GM23338 (cell line): ENCODE results near the gene GLCE. TPM values are rescaled to one million over a fixed set of nuclear protein-coding genes. Genes with fewer than 3 reads are reported as not detected.

Experiments used
- ATAC-seq: fragments of 200-7000 bp; cut with Tn5 transposase; 3 replicates; pipeline ENCODE4 v1.9.1; 2020
- DNase-seq: peaks from one replicate; pipeline ENCODE4 v3.0.0-alpha.2; 2015; ENCODE audit warnings: low spot score
- H2AFZ ChIP-seq: fragments of 200-600 bp; sonication (generic); 2 replicates; pipeline ENCODE4 v1.8.0; 2016; ENCODE audit warnings: antibody characterized with exemption, mild to moderate bottlenecking, moderate library complexity
- H3F3A ChIP-seq: fragments of 200-600 bp; sonication (generic); replicated peaks from 2 replicates; pipeline ENCODE4 v1.8.0; 2017; ENCODE audit warnings: antibody characterized with exemption, mixed run types, low read depth
- H3K27ac ChIP-seq: fragments of 200-600 bp; sonication (generic); 2 replicates; pipeline ENCODE4 v1.6.1; 2016; ENCODE audit warnings: low read depth
- H3K27me3 ChIP-seq: fragments of 200-600 bp; sonication (generic); 2 replicates; pipeline ENCODE4 v1.8.0; 2016; ENCODE audit warnings: mild to moderate bottlenecking, mixed run types, moderate library complexity; ENCODE audit not compliant: insufficient read depth
- H3K36me3 ChIP-seq: fragments of 200-600 bp; sonication (generic); 2 replicates; pipeline ENCODE4 v1.8.0; 2016; ENCODE audit warnings: mild to moderate bottlenecking; ENCODE audit not compliant: insufficient read depth
- H3K4me1 ChIP-seq: fragments of 200-600 bp; sonication (generic); 2 replicates; pipeline ENCODE4 v1.8.0; 2016; ENCODE audit warnings: mild to moderate bottlenecking, moderate library complexity; ENCODE audit not compliant: insufficient read depth
- H3K4me2 ChIP-seq: fragments of 200-600 bp; sonication (generic); 2 replicates; pipeline ENCODE4 v1.7.1; 2017; ENCODE audit warnings: mixed run types
- H3K4me3 ChIP-seq: fragments of 200-600 bp; sonication (generic); 2 replicates; pipeline ENCODE4 v1.6.1; 2016; ENCODE audit warnings: mixed run types
- H3K79me2 ChIP-seq: fragments of 200-600 bp; sonication (generic); replicated peaks from 2 replicates; pipeline ENCODE4 v1.8.0; 2017; ENCODE audit warnings: mild to moderate bottlenecking; ENCODE audit not compliant: insufficient read depth
- H3K9me2 ChIP-seq: fragments of 200-600 bp; sonication (generic); 2 replicates; pipeline ENCODE4 v1.8.0; 2017; ENCODE audit not compliant: insufficient read depth
- H4K20me1 ChIP-seq: fragments of 200-600 bp; sonication (generic); replicated peaks from 2 replicates; pipeline ENCODE4 v1.8.0; 2017; ENCODE audit warnings: mild to moderate bottlenecking; ENCODE audit not compliant: insufficient read depth
- H3K27ac Mint-ChIP-seq: 2 replicates; pipeline ENCODE4 v1.8.0; 2020; ENCODE audit warnings: inconsistent platforms, mild to moderate bottlenecking, moderate library complexity, mixed read lengths
- H3K27me3 Mint-ChIP-seq: 3 replicates; pipeline ENCODE4 v1.8.0; 2022; ENCODE audit warnings: low read depth, mild to moderate bottlenecking, moderate library complexity, mixed read lengths, inconsistent platforms; ENCODE audit not compliant: insufficient read depth, poor library complexity
- H3K36me3 Mint-ChIP-seq: 3 replicates; pipeline ENCODE4 v1.8.0; 2021; ENCODE audit warnings: low read depth, mild to moderate bottlenecking, inconsistent platforms, moderate library complexity, mixed read lengths
- H3K4me1 Mint-ChIP-seq: 3 replicates; pipeline ENCODE4 v1.8.0; 2020; ENCODE audit warnings: mild to moderate bottlenecking, inconsistent platforms, mixed read lengths
- H3K4me3 Mint-ChIP-seq: 3 replicates; pipeline ENCODE4 v1.8.0; 2021; ENCODE audit warnings: moderate library complexity, mild to moderate bottlenecking, inconsistent platforms, mixed read lengths
- H3K9me3 Mint-ChIP-seq: 3 replicates; pipeline ENCODE4 v1.8.0; 2020; ENCODE audit warnings: moderate library complexity, mild to moderate bottlenecking, inconsistent platforms, mixed read lengths
- CREB1 ChIP-seq: fragments of 250-450 bp; sonication (Bioruptor Pico); IDR thresholded peaks from 2 replicates; pipeline ENCODE4 v1.5.0; 2020; ENCODE audit warnings: low read depth, mild to moderate bottlenecking, moderate library complexity
- EZH2 ChIP-seq: fragments of 200-600 bp; sonication (generic); IDR thresholded peaks from one replicate; pipeline ENCODE4 v1.8.0; 2017; ENCODE audit warnings: antibody characterized with exemption, mild to moderate bottlenecking, low read depth; ENCODE audit not compliant: unreplicated experiment
- EZH2phosphoT487 ChIP-seq: fragments of 200-600 bp; sonication (generic); IDR thresholded peaks from one replicate; pipeline ENCODE4 v1.8.1; 2018; ENCODE audit warnings: antibody characterized with exemption; ENCODE audit not compliant: unreplicated experiment
- JUNB ChIP-seq: IDR thresholded peaks from one replicate; pipeline ENCODE4 v1.6.1; 2016; ENCODE audit warnings: antibody characterized with exemption; ENCODE audit not compliant: unreplicated experiment
- NANOG ChIP-seq: IDR thresholded peaks from 2 replicates; pipeline ENCODE4 v1.6.1; 2016; ENCODE audit warnings: antibody characterized with exemption, borderline replicate concordance
- POLR2AphosphoS5 ChIP-seq: IDR thresholded peaks from 2 replicates; pipeline ENCODE4 v1.6.1; 2016; ENCODE audit warnings: antibody characterized with exemption, low read depth
- STAT1 ChIP-seq: IDR thresholded peaks from one replicate; pipeline ENCODE4 v1.6.1; 2016; ENCODE audit warnings: antibody characterized with exemption; ENCODE audit not compliant: unreplicated experiment
- ZNF462 ChIP-seq: fragments of 250-450 bp; sonication (Bioruptor Pico); IDR thresholded peaks from 2 replicates; pipeline ENCODE4 v1.5.0; 2020; ENCODE audit warnings: mild to moderate bottlenecking, moderate library complexity
- long read RNA-seq: library from polyadenylated mRNA; unstranded; transcript quantifications from one replicate; pipeline ENCODE4 v2.0.0, GENCODE V29; 2020; ENCODE audit not compliant: unreplicated experiment
- polyA plus RNA-seq: library from polyadenylated mRNA; unstranded; fragments of >200 nt; fragmentation: Nextera tagmentation; extraction: Ambion mirVana; gene quantifications from 2 replicates; pipeline ENCODE4 v1.2.1, GENCODE V29; 2016
- total RNA-seq: library from RNA; depleted of rRNA; stranded (reverse); fragments of >200 nt; shearing (Covaris generic); gene quantifications from 2 replicates; pipeline ENCODE4 v1.2.3, GENCODE V29; 2014; rRNA removed
- TF ChIP-seq, protein P1 (sequence below): IDR thresholded peaks from 2 replicates; pipeline ENCODE4 v1.6.1; 2016; ENCODE audit warnings: antibody characterized with exemption

Gene GLCE
- total RNA-seq (13.8 and 15.5 TPM in 2 replicates), polyA plus RNA-seq (6.5 and 7.5 TPM in 2 replicates)
- long read RNA-seq, partial matches to known transcripts: 0 of 10 reads
- long read RNA-seq, other reads (novel, unspliced or antisense): 7 of 10 reads

DNA sequence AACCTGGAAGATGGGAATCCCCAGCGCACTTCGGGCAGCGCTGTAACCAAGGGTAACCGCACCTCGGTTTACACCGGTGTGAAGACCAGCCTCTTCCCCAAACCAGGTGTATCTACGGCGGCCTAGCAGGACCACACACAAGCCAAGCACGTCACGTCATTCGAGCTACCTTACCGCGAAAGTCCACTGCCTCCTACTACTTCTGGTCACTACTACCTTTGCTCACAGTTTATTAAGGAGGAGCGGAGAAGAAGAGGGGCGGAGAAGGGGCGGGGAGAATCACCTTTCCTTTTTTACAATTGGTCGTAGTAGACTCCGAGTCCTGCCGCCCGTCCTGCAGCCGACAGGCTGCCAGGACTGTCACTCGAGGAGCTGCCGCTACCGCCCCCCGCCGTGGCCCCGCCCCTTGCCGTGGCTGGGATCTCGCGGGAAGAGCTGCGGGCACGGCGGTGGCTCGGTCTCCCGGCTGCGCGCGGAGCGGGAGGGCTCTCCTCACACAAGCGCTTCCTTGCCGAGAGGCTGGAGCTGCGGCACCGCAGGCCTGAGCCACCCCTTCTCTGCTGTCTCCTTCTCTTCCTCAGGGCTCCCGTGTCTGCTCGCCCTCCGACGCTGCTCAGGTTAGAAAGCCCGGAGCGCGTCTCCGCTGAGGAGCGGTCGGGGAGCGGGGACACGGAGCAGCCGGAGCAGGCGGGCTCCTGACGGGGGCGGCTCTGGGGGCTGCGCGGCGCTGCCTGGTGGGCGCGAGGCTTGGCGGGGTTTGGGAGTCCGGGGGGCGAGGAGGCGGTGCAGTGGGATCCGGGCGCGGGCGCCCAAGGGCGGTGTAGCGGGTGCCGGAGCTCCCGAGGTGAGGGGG, at the start of gene GLCE:
Gene GLCE, plus strand, starts transcription at position 495 of the 853 bp plus-strand sequence. CDS start 95,172 bp downstream, outside the sequence.
- ATAC-seq: peak; percentile 87
- Histone ChIP-seq H3K4me2 (peak within 1 kb of the TSS; percentile 96), H3K9me2 (no peaks in the 10 kb centered on the region), H3K4me1 (peaks cover 14% of the 10 kb centered on the region), H3K36me3 (no peaks in the 10 kb centered on the region), H3K27ac (peak within 1 kb of the TSS; percentile 89), H3K79me2 (peaks cover 38% of the 10 kb centered on the region), H3K27me3 (peaks cover 24% of the 10 kb centered on the region), H3F3A (no peaks in the 10 kb centered on the region; the same call in 1 of the 2 replicates), H2AFZ (peak within 1 kb of the TSS; percentile 90), H4K20me1 (peaks cover 19% of the 10 kb centered on the region), H3K4me3 (peak within 1 kb of the TSS; percentile 85)
- Mint-ChIP-seq H3K4me1 (peaks cover 39% of the 10 kb centered on the region), H3K36me3 (no peaks in the 10 kb centered on the region; the same call in 2 of the 3 replicates), H3K4me3 (peak within 1 kb of the TSS; percentile 94), H3K9me3 (no peaks in the 10 kb centered on the region; the same call in 2 of the 3 replicates), H3K27ac (peak within 1 kb of the TSS; percentile 95), H3K27me3 (peaks cover 7% of the 10 kb centered on the region)
- peak; percentile 87 for TF ChIP-seq CREB1
- TF ChIP-seq EZH2: no peak
- TF ChIP-seq, protein P1, sequence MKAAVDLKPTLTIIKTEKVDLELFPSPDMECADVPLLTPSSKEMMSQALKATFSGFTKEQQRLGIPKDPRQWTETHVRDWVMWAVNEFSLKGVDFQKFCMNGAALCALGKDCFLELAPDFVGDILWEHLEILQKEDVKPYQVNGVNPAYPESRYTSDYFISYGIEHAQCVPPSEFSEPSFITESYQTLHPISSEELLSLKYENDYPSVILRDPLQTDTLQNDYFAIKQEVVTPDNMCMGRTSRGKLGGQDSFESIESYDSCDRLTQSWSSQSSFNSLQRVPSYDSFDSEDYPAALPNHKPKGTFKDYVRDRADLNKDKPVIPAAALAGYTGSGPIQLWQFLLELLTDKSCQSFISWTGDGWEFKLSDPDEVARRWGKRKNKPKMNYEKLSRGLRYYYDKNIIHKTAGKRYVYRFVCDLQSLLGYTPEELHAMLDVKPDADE: 0 out of 2 replicates have a peak, but pooled peaks have one; percentile 8
- TF ChIP-seq POLR2AphosphoS5: peak; percentile 91
- TF ChIP-seq STAT1: no peak
- DNase-seq: peak; percentile 98

DNA sequence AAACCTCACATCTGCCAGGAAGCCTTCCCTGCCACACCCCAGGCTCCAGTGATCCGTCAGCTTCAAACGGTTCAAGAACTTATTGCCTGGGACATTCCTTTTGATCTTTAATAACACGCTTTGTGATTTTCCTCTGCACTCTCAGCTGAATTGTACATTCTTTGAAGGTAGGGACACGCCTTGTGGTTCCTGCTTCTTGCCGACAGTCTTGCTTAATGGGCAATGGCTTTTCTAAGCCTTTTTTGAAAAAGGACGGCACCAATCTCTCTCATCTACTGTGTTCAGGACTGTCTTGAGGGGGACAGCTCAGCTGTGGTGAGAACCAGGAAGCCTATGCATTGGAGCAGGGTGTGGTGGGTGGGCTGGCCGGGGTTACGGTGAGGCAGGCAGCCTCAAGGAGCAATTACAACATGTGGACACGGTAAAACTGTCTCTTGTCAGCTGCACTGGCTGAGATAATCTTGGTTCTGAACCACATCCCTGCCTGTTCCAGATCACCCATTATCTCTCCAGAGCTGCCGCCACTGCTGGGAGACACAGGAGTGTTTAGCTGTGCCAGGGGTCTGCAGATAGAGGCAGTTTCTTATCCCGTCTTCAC, 46.0 kb upstream of the GLCE start:
- Histone ChIP-seq H4K20me1 (no peaks in the 10 kb centered on the region), H3K4me1 (peaks cover 42% of the 10 kb centered on the region), H3K36me3 (no peaks in the 10 kb centered on the region), H3K79me2 (no peaks in the 10 kb centered on the region), H3K27me3 (peaks cover 49% of the 10 kb centered on the region), H3K4me3 (no peak overlapping the region), H3K27ac (no peak overlapping the region), H3K9me2 (no peaks in the 10 kb centered on the region), H3F3A (peaks cover 13% of the 10 kb centered on the region), H2AFZ (0 out of 2 replicates have a peak overlapping the region, but pooled peaks have one; percentile 28), H3K4me2 (no peak overlapping the region)
- no peak overlapping the region for H3K4me3 Mint-ChIP-seq
- no peaks in the 10 kb centered on the region; the same call in 2 of the 3 replicates for H3K9me3 Mint-ChIP-seq
- no peak for DNase-seq
- no peak for ATAC-seq
- no peak overlapping the region for H3K27ac Mint-ChIP-seq
- no peaks in the 10 kb centered on the region for H3K36me3 Mint-ChIP-seq
- peaks cover 52% of the 10 kb centered on the region for H3K4me1 Mint-ChIP-seq
- peaks cover 44% of the 10 kb centered on the region for H3K27me3 Mint-ChIP-seq
- TF ChIP-seq NANOG: no peak
- TF ChIP-seq ZNF462 (CRISPR knock-in tag): no peak
- TF ChIP-seq EZH2phosphoT487: no peak
- no peak for TF ChIP-seq JUNB
